Glutamatergic neuron (in vitro differentiated cells): Measurements from ENCODE around the gene PTPRT. TPM values are rescaled to one million over a fixed set of nuclear protein-coding genes. Genes with fewer than 3 reads are reported as not detected.

Experiments
- DNase-seq: peaks from one replicate; pipeline ENCODE4 v3.0.0; 2022
- H3K27ac Mint-ChIP-seq: one replicate; pipeline ENCODE4 v1.8.0; 2020; ENCODE audit warnings: mild to moderate bottlenecking, mixed read lengths, inconsistent platforms; ENCODE audit not compliant: unreplicated experiment
- H3K27me3 Mint-ChIP-seq: one replicate; pipeline ENCODE4 v1.8.0; 2020; ENCODE audit warnings: mild to moderate bottlenecking, moderate library complexity, mixed read lengths, inconsistent platforms; ENCODE audit not compliant: unreplicated experiment
- H3K36me3 Mint-ChIP-seq: one replicate; pipeline ENCODE4 v1.8.0; 2020; ENCODE audit warnings: mild to moderate bottlenecking, mixed read lengths, inconsistent platforms; ENCODE audit not compliant: unreplicated experiment
- H3K4me1 Mint-ChIP-seq: one replicate; pipeline ENCODE4 v1.8.0; 2020; ENCODE audit warnings: mild to moderate bottlenecking, low read depth, mixed read lengths, inconsistent platforms; ENCODE audit not compliant: unreplicated experiment
- H3K4me3 Mint-ChIP-seq: one replicate; pipeline ENCODE4 v1.8.0; 2020; ENCODE audit warnings: mild to moderate bottlenecking, mixed read lengths, inconsistent platforms; ENCODE audit not compliant: unreplicated experiment
- H3K9me3 Mint-ChIP-seq: one replicate; pipeline ENCODE4 v1.8.0; 2020; ENCODE audit warnings: mild to moderate bottlenecking, moderate library complexity, mixed read lengths, inconsistent platforms; ENCODE audit not compliant: unreplicated experiment
- CTCF ChIP-seq: fragments of 200-600 bp; sonication (generic); IDR thresholded peaks from one replicate; pipeline ENCODE4 v1.5.0; 2021; ENCODE audit not compliant: partially characterized antibody, unreplicated experiment
- total RNA-seq: library from RNA; stranded (reverse); fragmentation: NEBNext Ultra II Directional; extraction: Animal tissue kit (Norgen Biotek cat#: 25700); gene quantifications from one replicate; pipeline ENCODE4 v1.2.1, GENCODE V29; 2021; ENCODE audit not compliant: unreplicated experiment

PTPRT gene
- total RNA-seq, 1 donor from 2014 or later, result 1.9 TPM

- no peak overlapping the region for H3K27ac Mint-ChIP-seq
- no peaks in the 10 kb centered on the region for H3K9me3 Mint-ChIP-seq
- no peak for TF ChIP-seq CTCF
- no peaks in the 10 kb centered on the region for H3K27me3 Mint-ChIP-seq
- H3K36me3 Mint-ChIP-seq, result peaks cover 4% of the 10 kb centered on the region
- H3K4me1 Mint-ChIP-seq, result peaks cover 3% of the 10 kb centered on the region
- no peak overlapping the region for H3K4me3 Mint-ChIP-seq
- no peak for DNase-seq
Observed at GRCh38 chr20:42968746-42969145, 221.0 kb downstream of the PTPRT start.

GRCh38 chr20:42963796-42964195 is 225.9 kb downstream of the PTPRT start:
- H3K4me3 Mint-ChIP-seq, result no peak overlapping the region
- H3K4me1 Mint-ChIP-seq, result peaks cover 3% of the 10 kb centered on the region
- H3K27me3 Mint-ChIP-seq, result peaks cover 1% of the 10 kb centered on the region
- H3K27ac Mint-ChIP-seq, result no peak overlapping the region
- no peak for TF ChIP-seq CTCF
- H3K9me3 Mint-ChIP-seq, result no peaks in the 10 kb centered on the region
- DNase-seq, result no peak
- peaks cover 4% of the 10 kb centered on the region for H3K36me3 Mint-ChIP-seq

- Mint-ChIP-seq H3K4me1 (peaks cover 5% of the 10 kb centered on the region), H3K9me3 (no peaks in the 10 kb centered on the region), H3K27ac (no peak overlapping the region), H3K4me3 (no peak overlapping the region), H3K27me3 (peaks cover 1% of the 10 kb centered on the region), H3K36me3 (no peaks in the 10 kb centered on the region)
- DNase-seq, result no peak
- TF ChIP-seq CTCF, result no peak
Observed at GRCh38 chr20:42961771-42962170, 227.9 kb downstream of the PTPRT start.

- peaks cover 1% of the 10 kb centered on the region for H3K27me3 Mint-ChIP-seq
- TF ChIP-seq CTCF, result no peak
- no peaks in the 10 kb centered on the region for H3K9me3 Mint-ChIP-seq
- H3K4me1 Mint-ChIP-seq, result peaks cover 2% of the 10 kb centered on the region
- no peak for DNase-seq
- H3K4me3 Mint-ChIP-seq, result no peak overlapping the region
- no peaks in the 10 kb centered on the region for H3K36me3 Mint-ChIP-seq
- no peak overlapping the region for H3K27ac Mint-ChIP-seq
Observed at GRCh38 chr20:42959996-42960395, 229.7 kb downstream of the PTPRT start.

- TF ChIP-seq CTCF, result no peak
- Mint-ChIP-seq H3K9me3 (no peaks in the 10 kb centered on the region), H3K27ac (no peak overlapping the region), H3K4me3 (no peak overlapping the region), H3K4me1 (peaks cover 2% of the 10 kb centered on the region), H3K27me3 (peaks cover 1% of the 10 kb centered on the region), H3K36me3 (no peaks in the 10 kb centered on the region)
- no peak for DNase-seq
Observed at GRCh38 chr20:42958367-42959069, 231.2 kb downstream of the PTPRT start.
